Tibial nerve (tissue), 4 donors: ENCODE results near the gene ARHGAP15. TPM values are rescaled to one million over a fixed set of nuclear protein-coding genes. Genes with fewer than 3 reads are reported as not detected.

ENCODE experiments used
- DNase-seq, 2 donors: peaks; one replicate each; pipeline ENCODE4 v3.0.0-alpha.2; 2019; ENCODE audit warnings: low spot score in 2 of 2
- H3K27ac ChIP-seq, 4 donors: fragments of 200-600 bp; sonication (generic) in 3 of 4; one replicate each; pipeline ENCODE4 v1.5.1; 2017 to 2019; ENCODE audit warnings: mild to moderate bottlenecking in 1 of 4
- H3K27me3 ChIP-seq, 2 donors: fragments of 200-600 bp; sonication (generic) in 1 of 2; one replicate each; pipeline versions ENCODE4 v1.5.1 to v1.6.0; 2017 to 2019
- H3K36me3 ChIP-seq, 3 donors: fragments of 200-600 bp; sonication (generic); one replicate each; pipeline ENCODE4 v1.5.1; 2018 to 2019
- H3K4me1 ChIP-seq, 4 donors: fragments of 200-600 bp; sonication (generic) in 3 of 4; one replicate each; pipeline ENCODE4 v1.5.1; 2017 to 2019
- H3K4me3 ChIP-seq, 4 donors: fragments of 200-600 bp; sonication (generic) in 3 of 4; one replicate each; pipeline ENCODE4 v1.5.1; 2017 to 2019; ENCODE audit warnings: mild to moderate bottlenecking in 1 of 4, moderate library complexity in 1 of 4
- H3K9me3 ChIP-seq, 4 donors: fragments of 200-600 bp; sonication (generic) in 3 of 4; one replicate each; pipeline ENCODE4 v1.5.1; 2017 to 2019
- EP300 ChIP-seq, 2 donors: sonication (generic); formaldehyde crosslinking; IDR thresholded peaks; one replicate each; pipeline ENCODE4 v1.6.1; 2017; ENCODE audit warnings: antibody characterized with exemption in 2 of 2, mild to moderate bottlenecking in 1 of 2
- POLR2A ChIP-seq, 2 donors: fragments of 450-650 bp; IDR thresholded peaks; one replicate each; pipeline ENCODE4 v1.6.1; 2017; ENCODE audit warnings: antibody characterized with exemption in 2 of 2, mild to moderate bottlenecking in 2 of 2, moderate library complexity in 2 of 2
- WGBS, 2 donors: methylation state at CpG; one replicate each; pipeline ENCODE4 v1.1.5; 2018; 5-methylcytosine and 5-hydroxymethylcytosine counted together
- total RNA-seq, 4 donors: library from RNA; depleted of rRNA; stranded (reverse); fragments of >200 nt; gene quantifications; one replicate each; pipeline ENCODE4 v1.1.0, GENCODE V29; 2016
- TF ChIP-seq, protein P1 (sequence below), 5 experiments: fragments of 200-600 bp in 3 of 5; fragments of 450-650 bp in 2 of 5; sonication (generic) in 3 of 5; IDR thresholded peaks; one replicate each; pipeline ENCODE4 v1.5.1; 2016 to 2019; ENCODE audit warnings: antibody characterized with exemption in 5 of 5, mild to moderate bottlenecking in 3 of 5, moderate library complexity in 2 of 5

ARHGAP15 gene
- total RNA-seq, 4 donors from 2014 or later: 22.6 to 47.4 (median 35.9) TPM

DNA sequence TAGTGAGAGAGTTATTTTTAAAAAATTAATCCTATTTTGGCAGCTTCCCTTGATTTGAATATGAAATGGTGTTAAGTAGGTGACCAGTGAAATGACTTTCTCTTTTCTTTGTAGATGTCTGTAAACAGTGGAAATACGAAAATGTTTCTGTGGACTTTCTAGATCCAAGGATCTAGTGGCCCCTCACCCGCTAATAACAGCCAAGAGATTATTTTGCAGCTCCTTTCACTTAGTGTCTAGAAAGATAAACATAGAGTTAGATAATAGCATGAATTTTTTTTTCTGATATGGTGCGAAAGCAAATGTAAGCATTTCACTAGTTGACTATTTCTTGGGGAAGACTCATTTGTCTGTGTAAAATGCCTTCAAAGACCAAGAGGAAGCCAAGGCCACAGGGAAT, 57.7 kb downstream of the ARHGAP15 start:
- 76 to 85% methylated on average over 3 of the region's 3 CpGs for WGBS, 2 donors
- Histone ChIP-seq H3K9me3 (no peaks in the 10 kb centered on the region), H3K4me1 (no peaks in the 10 kb centered on the region), H3K27ac (no peak overlapping the region), H3K36me3 (no peaks in the 10 kb centered on the region), H3K27me3 (no peaks in the 10 kb centered on the region), H3K4me3 (no peak overlapping the region)
- TF ChIP-seq, protein P1, sequence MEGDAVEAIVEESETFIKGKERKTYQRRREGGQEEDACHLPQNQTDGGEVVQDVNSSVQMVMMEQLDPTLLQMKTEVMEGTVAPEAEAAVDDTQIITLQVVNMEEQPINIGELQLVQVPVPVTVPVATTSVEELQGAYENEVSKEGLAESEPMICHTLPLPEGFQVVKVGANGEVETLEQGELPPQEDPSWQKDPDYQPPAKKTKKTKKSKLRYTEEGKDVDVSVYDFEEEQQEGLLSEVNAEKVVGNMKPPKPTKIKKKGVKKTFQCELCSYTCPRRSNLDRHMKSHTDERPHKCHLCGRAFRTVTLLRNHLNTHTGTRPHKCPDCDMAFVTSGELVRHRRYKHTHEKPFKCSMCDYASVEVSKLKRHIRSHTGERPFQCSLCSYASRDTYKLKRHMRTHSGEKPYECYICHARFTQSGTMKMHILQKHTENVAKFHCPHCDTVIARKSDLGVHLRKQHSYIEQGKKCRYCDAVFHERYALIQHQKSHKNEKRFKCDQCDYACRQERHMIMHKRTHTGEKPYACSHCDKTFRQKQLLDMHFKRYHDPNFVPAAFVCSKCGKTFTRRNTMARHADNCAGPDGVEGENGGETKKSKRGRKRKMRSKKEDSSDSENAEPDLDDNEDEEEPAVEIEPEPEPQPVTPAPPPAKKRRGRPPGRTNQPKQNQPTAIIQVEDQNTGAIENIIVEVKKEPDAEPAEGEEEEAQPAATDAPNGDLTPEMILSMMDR (IDR thresholded peaks at IDR 0.05): no peak
- TF ChIP-seq POLR2A (IDR thresholded peaks at IDR 0.05) (no peak), EP300 (IDR thresholded peaks at IDR 0.05) (no peak)
- no peak for DNase-seq

DNA sequence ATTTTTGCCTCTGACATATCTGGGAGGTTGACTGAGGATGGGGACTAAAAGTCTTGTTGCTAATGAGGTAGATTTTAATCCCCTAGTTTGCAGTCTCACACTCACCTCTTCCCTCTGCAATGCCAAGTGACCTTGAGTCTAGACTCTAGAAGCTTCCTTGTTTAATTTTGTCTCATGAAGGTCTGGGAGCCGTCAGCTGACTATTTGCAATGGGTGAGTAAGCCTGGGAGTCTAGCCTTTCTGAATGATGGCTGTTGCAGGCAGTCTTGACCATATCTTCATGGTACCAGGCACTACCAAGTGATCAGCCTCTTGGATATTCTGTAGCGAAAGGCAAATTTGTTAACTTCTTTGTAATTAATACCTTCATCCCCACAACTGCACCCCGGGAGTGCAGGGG, 61.2 kb downstream of the ARHGAP15 start:
- H3K27me3 ChIP-seq: no peaks in the 10 kb centered on the region
- TF ChIP-seq POLR2A (IDR thresholded peaks at IDR 0.05) (no peak), EP300 (IDR thresholded peaks at IDR 0.05) (no peak)
- TF ChIP-seq, protein P1 (IDR thresholded peaks at IDR 0.05): no peak
- no peaks in the 10 kb centered on the region for H3K4me1 ChIP-seq
- no peak overlapping the region for H3K27ac ChIP-seq
- no peaks in the 10 kb centered on the region for H3K9me3 ChIP-seq
- no peak for DNase-seq
- no peak overlapping the region for H3K4me3 ChIP-seq
- 89 to 94% methylated on average over 3 of the region's 3 CpGs for WGBS, 2 donors
- H3K36me3 ChIP-seq: no peaks in the 10 kb centered on the region

DNA sequence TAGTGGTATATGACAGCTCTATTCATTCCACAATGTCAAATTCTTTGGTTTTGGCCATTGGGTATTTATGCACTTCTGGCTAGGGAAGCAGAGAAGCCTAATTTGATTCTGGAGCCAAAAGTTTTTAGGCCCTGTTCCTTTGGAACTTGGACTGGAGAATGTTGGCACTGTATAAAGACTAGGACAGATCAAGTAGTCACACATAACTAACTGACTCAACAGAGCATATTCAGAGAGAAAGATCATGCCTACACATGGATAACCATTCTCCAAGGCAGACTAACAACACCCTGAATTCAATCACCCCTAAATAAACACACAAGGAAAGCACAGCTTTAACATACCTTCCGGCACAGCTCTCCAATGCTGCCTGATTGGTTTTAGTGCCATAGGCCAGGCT, 62.9 kb downstream of the ARHGAP15 start:
- WGBS, 2 donors: 100% methylated on average over 1 of the region's 1 CpG
- Histone ChIP-seq H3K9me3 (no peaks in the 10 kb centered on the region), H3K4me3 (no peak overlapping the region), H3K4me1 (no peaks in the 10 kb centered on the region), H3K36me3 (no peaks in the 10 kb centered on the region), H3K27me3 (no peaks in the 10 kb centered on the region), H3K27ac (no peak overlapping the region)
- TF ChIP-seq POLR2A (IDR thresholded peaks at IDR 0.05): no peak
- no peak for TF ChIP-seq EP300 (IDR thresholded peaks at IDR 0.05)
- TF ChIP-seq, protein P1 (IDR thresholded peaks at IDR 0.05): no peak
- no peak for DNase-seq

DNA sequence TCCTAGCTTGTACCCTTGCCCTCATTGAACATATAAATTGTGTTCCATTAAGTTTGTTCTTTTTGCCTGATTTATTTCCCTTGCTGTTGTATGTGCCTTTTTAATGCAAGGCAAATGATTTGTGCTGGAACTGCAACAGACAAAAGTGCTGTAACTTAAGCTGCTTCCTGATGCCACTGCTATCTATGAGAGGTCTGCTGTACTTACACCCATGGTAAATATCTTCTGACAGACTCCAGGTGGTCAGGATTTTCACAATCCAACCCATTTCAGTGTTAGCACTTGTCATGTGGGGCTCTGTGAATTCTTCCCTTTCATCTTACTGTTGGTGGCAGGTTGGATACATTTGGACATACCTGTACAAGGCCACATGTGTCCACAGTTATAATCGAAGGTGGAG, 63.5 kb downstream of the ARHGAP15 start:
- WGBS, 2 donors: 79 to 89% methylated on average over 1 of the region's 1 CpG
- no peaks in the 10 kb centered on the region for H3K9me3 ChIP-seq
- H3K27me3 ChIP-seq: no peaks in the 10 kb centered on the region
- H3K4me3 ChIP-seq: no peak overlapping the region
- H3K4me1 ChIP-seq: no peaks in the 10 kb centered on the region
- TF ChIP-seq EP300 (IDR thresholded peaks at IDR 0.05): no peak
- TF ChIP-seq, protein P1 (IDR thresholded peaks at IDR 0.05): no peak
- no peak for TF ChIP-seq POLR2A (IDR thresholded peaks at IDR 0.05)
- no peak for DNase-seq
- no peaks in the 10 kb centered on the region for H3K36me3 ChIP-seq
- no peak overlapping the region for H3K27ac ChIP-seq

DNA sequence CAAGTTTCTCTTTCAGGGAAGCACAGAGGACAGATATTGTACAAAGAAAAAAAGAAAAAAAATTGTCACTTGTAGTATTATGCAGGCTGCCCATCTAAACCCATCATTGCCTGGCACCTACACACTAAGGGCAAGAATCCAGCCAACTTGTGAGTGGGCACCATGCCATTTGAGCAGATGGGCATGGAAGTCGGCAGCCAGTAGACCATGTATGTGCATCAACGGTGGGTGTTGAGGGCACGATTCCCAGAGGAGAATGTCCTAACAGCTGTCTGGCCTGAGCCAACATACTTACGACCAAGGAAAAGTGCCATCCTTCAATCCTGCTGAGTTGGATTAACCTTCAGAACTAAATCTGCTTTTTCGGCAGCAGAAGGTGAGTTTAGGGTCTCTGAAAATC, 63.9 kb downstream of the ARHGAP15 start:
- H3K9me3 ChIP-seq: no peaks in the 10 kb centered on the region
- no peak for DNase-seq
- WGBS, 2 donors: 91 to 92% methylated on average over 5 of the region's 5 CpGs
- no peak overlapping the region for H3K27ac ChIP-seq
- H3K4me1 ChIP-seq: no peaks in the 10 kb centered on the region
- no peaks in the 10 kb centered on the region for H3K36me3 ChIP-seq
- TF ChIP-seq POLR2A (IDR thresholded peaks at IDR 0.05) (no peak), EP300 (IDR thresholded peaks at IDR 0.05) (no peak)
- TF ChIP-seq, protein P1 (IDR thresholded peaks at IDR 0.05): no peak
- H3K27me3 ChIP-seq: no peaks in the 10 kb centered on the region
- H3K4me3 ChIP-seq: no peak overlapping the region
